GM06990 (cell line): Measurements from ENCODE around the gene KCNA10.

Source experiments
- DNase-seq: peaks from one replicate; pipeline ENCODE4 v3.0.0-alpha.2; 2011; ENCODE audit not compliant: insufficient read length; ENCODE audit errors: extremely low read depth
- H3K27me3 ChIP-seq: replicated peaks from 2 replicates; pipeline ENCODE4 v1.6.0; 2011; ENCODE audit warnings: low read length; ENCODE audit not compliant: control insufficient read depth, insufficient read depth
- H3K36me3 ChIP-seq: 2 replicates; pipeline ENCODE4 v1.5.1; 2011; ENCODE audit warnings: low read length; ENCODE audit not compliant: control insufficient read depth, insufficient read depth
- H3K4me3 ChIP-seq: replicated peaks from 2 replicates; pipeline ENCODE4 v1.5.1; 2011; ENCODE audit warnings: low read depth, mild to moderate bottlenecking, control low read depth, low read length
- TF ChIP-seq, protein P1 (sequence below): IDR thresholded peaks from 2 replicates; pipeline ENCODE4 v1.5.1; 2011; ENCODE audit warnings: low read length, control low read depth, mild to moderate bottlenecking, inconsistent platforms; ENCODE audit not compliant: insufficient read depth, poor library complexity, severe bottlenecking

KCNA10 gene

DNA sequence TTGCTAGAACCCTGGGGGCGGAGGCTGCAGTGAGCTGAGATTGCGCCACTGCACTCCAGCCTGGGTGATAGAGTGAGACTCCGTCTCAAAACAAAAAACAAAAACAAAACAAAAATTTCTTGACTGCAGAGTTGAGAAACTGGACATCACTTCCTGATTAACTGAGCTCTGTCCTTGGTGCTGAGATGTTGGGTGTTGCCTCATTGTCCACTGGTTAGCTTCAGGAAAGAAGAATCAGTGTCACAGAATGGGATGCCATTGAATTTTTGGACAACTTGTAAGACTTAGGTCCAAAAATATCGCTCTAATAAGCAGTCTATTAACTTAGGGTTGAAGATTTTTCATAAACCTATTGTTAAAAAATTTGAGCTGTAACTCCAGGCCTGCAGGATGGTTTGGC is 23.8 kb upstream of the KCNA10 start:
- no peak for DNase-seq
- no peaks in the 10 kb centered on the region for H3K36me3 ChIP-seq
- no peak overlapping the region for H3K4me3 ChIP-seq
- TF ChIP-seq, protein P1, sequence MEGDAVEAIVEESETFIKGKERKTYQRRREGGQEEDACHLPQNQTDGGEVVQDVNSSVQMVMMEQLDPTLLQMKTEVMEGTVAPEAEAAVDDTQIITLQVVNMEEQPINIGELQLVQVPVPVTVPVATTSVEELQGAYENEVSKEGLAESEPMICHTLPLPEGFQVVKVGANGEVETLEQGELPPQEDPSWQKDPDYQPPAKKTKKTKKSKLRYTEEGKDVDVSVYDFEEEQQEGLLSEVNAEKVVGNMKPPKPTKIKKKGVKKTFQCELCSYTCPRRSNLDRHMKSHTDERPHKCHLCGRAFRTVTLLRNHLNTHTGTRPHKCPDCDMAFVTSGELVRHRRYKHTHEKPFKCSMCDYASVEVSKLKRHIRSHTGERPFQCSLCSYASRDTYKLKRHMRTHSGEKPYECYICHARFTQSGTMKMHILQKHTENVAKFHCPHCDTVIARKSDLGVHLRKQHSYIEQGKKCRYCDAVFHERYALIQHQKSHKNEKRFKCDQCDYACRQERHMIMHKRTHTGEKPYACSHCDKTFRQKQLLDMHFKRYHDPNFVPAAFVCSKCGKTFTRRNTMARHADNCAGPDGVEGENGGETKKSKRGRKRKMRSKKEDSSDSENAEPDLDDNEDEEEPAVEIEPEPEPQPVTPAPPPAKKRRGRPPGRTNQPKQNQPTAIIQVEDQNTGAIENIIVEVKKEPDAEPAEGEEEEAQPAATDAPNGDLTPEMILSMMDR, result no peak
- no peaks in the 10 kb centered on the region for H3K27me3 ChIP-seq

DNA sequence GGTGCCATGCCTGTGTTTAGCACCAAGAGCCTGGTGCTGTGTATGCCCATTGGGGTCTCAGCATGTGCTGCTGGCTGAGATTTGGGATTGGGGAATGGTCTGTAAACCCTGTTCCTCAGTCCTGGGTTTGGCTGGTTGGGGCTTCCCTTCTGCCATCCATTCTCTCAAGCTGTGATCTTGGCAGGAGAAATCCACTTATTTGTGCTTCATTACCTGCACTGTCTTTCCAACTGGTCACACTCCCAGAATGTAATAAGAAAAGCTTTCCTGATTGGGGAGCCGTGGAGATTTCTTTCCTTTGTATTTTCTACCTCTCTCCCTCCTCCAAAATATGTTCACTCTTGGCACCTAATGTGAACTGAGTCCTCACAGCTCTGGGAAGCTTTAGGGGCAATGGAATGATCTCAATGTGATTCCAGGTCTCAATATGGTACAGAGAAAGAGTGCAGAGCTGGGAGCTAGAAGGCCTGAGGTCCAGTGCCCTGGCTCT is 23.0 kb upstream of the KCNA10 start:
- TF ChIP-seq, protein P1, result no peak
- Histone ChIP-seq H3K4me3 (no peak overlapping the region), H3K36me3 (no peaks in the 10 kb centered on the region), H3K27me3 (no peaks in the 10 kb centered on the region)
- no peak for DNase-seq

DNA sequence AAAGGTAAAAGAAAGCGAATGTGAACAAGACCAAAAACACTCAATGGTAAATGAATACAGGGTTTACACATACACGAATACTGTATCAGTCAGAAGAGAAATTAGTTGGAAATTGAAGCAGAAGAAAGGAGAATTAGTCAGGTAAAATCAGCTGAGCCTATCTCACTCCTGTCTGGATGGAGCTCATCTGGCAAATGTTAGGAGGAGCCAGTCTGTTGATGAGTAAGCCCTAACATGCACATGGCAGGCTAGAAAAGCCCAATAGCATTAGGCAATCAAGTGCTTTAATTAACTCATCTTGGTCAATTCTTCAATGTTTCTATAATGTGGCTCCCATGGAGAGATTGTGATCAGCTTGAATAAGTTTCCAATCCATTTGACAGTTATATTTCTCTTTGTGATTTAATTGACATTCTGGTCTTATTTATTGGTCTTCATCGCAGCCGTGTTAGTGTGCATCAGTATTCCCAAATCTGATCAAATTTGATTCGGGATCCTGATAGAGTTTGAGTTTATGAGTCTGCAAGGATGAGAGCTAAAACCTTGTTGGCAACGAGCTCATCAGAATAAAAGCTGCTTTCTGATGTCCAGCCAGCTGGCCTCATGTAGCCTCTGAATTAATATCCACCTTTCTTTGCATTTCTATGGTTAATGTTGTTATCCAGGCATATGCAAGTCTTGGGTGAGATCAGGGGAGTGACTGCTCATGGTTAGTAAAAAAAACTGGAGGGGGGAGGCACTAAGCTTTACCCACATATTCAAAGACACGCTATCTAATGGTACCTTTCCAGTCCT is 22.1 kb upstream of the KCNA10 start:
- H3K27me3 ChIP-seq, result no peaks in the 10 kb centered on the region
- no peaks in the 10 kb centered on the region for H3K36me3 ChIP-seq
- TF ChIP-seq, protein P1, result no peak
- no peak for DNase-seq
- no peak overlapping the region for H3K4me3 ChIP-seq

DNA sequence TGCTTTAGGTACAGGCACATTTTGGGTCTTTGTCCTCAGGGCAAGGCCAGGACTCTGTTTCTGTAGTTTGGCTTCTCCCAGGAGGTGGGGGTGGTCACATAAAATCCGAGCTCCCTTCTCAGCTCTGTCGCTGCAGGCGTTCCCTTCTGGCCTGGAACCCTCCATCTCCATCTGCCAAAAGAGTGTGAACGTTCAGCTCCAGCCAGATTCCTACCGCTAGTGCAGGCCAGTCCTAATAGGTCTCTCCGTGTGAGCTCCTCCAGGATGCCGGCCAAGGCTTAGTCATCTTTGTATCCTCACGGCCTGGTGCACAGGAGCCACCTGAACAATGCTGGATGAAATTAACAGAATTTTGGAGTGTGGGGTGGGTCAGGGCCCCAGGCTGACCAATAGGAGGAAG is 19.9 kb upstream of the KCNA10 start:
- DNase-seq, result no peak
- TF ChIP-seq, protein P1, result no peak
- H3K36me3 ChIP-seq, result no peaks in the 10 kb centered on the region
- H3K27me3 ChIP-seq, result no peaks in the 10 kb centered on the region
- no peak overlapping the region for H3K4me3 ChIP-seq

DNA sequence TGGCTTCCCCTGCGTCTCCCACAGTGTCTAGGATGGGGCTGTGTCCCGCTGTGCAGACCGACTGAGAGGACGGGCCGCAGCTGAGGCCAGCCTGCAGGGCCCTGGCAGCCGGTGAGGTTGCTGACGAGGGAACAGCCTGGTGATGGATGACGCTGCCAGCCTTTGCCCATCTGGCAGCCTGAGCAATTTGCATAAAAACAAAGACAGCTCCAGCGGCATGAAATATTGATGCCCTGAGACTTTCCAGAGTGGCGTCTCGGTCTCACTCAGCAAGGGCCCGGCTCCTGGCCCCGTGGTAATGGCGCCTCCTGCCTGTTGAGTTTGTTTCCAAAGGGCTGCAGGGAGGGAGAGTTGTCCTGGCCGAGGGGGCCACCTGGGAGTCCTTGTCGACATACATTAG is 19.1 kb upstream of the KCNA10 start:
- no peak overlapping the region for H3K4me3 ChIP-seq
- TF ChIP-seq, protein P1, result no peak
- H3K27me3 ChIP-seq, result peaks cover 1% of the 10 kb centered on the region
- no peak for DNase-seq
- H3K36me3 ChIP-seq, result no peaks in the 10 kb centered on the region
